Activated CD4-positive, alpha-beta T cell treated with anti-CD3 and anti-CD28 coated beads for 4 hours (primary cell): ENCODE data around the gene GRAMD4.

Experiments
- DNase-seq, 2 donors: peaks; one replicate each; pipeline ENCODE4 v3.0.0-alpha.2; 2020

The GRAMD4 gene

DNA sequence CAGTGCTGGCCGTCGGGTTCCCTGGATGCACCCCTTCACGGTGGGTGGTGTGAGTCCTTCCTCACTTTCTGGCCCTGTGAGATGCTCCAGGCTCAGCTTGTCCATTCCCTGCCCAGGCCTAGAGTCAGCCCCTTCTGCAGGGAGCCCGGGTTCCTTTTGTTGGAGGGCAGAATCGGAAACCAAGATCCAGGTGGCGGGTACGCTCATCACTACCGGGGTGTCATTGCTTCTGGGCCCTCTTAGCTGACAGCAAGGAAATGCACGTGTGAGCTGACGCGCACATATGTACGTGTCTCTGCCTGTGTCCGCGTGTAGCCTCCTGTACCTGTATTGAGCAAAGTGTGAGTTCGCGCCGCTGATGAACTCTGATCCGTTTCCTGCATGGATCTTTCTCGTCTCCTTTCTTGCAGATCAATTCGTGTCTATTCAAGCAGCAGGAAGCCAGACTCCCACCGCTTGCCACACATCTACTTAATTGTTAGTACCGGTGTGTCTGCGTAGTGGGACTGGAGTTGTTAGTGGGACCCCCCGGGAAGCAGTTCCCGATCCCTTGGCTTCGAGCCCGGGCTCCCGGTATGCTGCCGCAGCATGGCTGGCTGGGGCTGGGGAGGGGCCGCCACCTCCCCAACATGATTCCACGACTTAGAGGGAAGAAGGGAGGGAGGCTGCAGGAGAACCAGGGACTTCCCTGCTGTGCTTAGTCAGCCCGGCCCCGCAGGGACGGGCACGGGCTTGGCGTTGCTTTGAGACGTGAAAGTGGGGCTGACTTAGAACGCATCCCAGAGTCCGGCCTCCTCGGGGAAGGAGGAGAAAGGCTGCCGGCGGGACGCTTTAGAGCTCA is 35.9 kb upstream of the GRAMD4 start:
- DNase-seq = no peak

DNA sequence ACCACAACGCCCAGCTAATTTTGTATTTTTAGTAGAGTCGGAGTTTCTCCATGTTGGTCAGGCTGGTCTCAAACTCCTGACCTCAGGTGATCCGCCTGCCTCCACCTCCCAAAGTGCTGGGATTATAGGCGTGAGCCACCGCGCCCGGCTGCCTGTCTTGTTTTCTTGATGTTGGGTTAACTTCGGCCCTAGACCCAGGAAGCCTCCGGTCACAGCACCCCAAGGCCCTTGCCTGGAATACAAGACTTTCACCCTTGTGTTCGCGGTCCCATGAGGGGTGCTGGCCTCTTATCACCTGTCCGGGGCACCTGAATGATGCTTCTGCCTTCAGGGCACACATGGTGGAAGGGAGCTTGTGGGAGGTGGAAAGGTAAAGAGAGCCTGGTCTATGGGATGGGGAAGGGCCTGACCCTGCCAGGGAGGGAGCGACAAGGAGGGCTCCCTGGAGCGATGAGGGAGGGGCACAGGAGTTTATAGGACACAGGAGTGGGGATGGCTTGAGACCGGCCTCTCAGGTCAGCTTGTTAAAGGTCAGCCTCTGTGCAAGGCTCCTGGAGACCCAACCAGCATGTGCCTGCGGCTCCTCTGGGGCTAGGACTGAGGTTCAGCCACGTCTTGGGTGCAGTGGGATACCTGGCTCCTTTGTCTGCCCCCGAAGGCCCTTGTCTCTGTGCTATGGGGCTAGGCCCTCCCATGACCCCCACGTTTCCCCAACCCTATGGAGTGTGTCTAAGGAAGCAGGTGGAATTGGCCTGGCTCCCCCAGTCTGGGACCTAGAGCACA is 34.7 kb upstream of the GRAMD4 start:
- DNase-seq = no peak

DNA sequence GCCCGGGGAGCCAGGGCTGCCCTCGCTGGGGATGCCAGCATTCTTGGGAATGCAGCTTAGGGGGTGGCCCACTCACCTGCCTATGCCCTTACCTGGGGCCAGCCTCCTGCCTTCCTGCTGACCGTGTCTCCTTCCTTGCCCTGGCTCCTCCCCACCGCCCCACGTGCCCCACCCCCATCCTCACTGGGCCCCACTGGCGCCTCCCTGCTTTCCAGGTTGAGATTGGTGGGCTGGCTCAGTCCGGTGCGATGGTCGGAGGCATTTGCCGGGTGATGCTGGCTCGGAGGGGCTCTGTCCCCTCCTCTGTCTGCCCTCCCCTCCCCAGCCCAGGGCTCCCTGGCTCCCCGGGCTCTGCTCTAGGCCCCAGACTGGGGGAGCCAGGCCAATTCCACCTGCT is 34.1 kb upstream of the GRAMD4 start:
- no peak for DNase-seq

DNA sequence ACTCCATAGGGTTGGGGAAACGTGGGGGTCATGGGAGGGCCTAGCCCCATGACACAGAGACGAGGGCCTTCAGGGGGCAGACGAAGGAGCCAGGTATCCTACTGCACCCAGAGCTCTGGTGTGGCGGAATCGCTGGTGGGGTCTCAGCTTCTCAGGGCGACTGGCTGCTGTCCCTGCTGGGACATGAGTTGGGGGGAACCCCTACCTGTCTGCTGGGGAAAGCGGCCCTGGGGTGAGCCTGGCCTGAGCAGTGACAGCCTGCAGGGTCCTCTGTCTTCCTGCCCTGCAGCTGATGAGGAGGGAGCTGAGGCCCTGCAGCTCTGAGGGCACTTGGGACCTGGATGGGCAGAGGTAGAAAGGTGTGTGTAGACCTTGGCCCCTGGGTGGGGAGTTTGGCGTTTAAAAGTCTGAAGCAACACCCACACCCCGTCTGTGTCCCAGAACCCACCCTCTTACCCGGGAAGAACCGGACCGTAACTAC is 33.6 kb upstream of the GRAMD4 start:
- DNase-seq = no peak

DNA sequence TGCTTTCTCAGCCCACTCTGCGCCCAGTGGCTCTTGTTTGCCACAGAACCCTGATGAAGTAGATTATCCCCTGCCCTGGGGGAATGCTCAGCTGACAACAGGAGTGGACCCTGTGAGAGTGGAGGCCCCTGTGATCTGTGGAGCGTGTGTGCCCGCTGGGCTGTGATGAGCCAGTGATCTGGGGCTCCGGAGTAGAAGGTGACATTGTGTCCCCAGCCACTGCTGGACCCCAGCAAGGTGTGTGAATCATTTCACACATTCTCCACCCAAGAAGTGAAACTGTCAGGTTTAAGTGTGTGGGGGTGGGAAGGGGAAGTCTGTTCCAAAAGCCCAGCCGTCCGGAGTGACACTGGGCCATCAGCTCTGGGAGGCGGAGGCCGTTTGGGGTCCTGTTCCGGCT is 33.1 kb upstream of the GRAMD4 start:
- DNase-seq = no peak

DNA sequence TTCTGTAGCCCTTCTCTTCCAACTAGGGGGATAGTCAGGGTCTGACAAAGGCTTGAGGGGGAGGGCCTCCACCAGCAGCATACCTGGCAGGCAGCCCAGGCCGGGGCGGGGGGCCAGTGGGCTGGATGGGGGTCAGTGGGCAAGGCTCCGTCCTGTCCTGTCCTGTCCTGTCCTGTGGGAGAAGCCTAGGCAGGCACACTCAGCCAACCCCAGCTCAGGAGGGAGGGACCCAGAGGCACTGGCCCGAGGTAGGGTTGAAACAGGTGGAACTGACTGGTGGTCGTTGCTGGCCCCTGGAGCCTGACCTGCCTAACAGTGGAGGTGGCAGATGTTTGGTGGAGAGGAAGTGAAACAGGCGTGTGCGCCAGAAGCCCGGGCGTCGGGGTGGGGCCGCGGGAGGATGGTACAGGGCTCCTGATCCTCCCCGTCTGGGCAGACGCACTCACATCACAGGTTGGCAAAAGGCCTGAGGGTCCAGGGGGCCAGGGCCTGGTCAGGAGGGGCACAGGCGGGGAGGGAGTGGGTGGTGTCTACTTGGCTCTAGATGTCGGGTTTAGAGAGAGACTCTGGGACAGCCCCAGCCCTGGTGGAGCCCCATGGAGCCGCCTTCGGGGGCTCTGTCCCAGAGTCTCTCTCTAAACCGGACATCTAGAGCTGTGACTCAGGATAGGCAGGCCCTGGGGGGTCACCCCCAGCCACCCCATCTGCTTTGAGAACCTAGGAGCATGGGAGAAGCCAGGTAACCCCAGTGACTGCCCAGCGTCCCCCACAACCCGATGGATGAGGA is 32.5 kb upstream of the GRAMD4 start:
- no peak for DNase-seq

DNA sequence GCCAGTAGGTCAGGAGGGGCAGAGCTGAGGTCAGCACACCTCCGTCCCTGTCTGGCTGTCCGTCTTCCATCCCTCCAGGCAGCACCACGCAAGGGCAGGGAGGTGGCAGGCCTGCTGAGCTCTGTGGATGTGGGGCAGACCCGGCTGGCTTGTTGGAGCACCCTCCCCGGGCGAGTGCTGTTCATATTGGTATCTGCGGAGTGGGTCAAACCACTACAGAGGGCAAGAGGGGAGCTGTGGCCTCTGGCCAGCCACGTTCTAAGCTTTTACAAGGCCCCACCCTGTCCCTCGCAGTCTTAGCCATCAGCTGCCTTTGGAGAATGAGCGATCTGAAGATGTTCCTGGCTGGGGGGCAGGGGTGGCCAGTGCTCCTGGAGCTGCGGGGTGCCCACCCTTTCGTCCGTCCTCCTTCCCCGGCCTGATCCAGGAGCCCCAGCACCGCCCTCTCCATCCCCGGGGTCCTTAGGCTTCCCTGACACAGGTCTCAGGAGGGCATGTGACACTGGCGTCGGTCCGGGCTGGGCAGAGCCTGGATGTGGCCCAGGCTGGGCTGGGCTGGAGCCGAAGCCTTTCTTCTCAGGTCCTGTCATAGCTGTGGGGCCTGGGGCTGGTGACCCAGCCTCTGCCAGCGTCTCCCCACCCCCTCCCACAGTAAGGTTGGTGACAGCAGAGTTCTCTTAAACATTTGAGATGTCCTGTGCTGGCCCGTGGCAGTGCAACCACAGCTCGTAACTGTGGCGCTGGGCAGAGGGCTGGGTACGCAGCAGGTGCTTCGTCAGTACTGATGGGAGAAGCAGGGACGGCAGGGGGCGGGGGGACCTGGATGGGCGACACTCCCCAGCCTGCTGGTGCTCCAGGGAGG is 31.7 kb upstream of the GRAMD4 start:
- no peak for DNase-seq

DNA sequence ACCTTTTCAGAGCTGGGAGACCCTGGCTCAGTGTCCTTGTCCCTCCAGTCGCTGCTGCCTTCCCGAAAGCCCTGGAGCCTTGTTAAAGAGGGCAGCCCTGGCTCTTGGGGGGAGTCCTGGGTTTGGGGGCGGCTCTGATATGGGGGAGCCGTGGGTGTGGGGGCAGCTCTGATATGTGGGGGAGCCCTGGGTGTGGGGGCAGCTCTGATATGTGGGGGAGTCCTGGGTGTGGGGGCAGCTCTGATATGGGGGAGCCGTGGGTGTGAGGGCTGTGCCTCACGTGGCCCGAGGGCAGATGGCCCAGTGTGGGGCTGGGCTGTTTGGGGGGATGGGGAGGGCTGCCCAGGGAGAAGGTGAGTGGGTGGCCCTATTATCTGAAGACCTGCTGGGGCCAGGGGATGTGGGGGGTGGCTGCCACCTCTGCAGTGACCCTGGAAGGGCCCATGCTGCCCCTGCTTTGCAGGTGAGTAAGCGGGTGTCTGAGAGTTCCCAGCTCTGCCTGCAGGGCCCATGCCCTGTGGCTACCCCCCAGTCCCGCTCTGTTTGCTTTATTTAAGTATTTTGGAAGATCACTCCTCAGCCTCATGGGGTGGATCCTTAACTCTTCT is 30.9 kb upstream of the GRAMD4 start:
- no peak for DNase-seq

DNA sequence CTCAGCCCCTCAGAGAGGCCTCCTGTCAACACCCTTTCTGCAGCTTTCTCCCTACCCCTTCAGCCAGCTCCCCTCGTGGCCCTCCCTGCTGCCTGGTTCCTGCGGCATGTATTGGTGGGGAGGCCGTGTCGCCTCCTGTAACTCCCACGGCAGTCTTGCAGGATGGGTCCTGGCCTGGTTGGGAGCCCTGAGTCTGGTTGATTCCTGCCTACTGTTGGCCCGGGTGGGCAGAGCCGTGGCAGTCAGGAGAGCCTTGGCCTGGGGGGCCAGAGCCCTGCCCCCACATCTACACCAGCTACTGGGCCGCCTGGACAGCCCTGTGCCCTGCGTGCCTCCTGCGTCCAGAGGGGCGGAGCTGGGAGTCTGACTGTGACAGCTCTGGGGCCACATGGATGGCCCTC is 30.3 kb upstream of the GRAMD4 start:
- DNase-seq = no peak

DNA sequence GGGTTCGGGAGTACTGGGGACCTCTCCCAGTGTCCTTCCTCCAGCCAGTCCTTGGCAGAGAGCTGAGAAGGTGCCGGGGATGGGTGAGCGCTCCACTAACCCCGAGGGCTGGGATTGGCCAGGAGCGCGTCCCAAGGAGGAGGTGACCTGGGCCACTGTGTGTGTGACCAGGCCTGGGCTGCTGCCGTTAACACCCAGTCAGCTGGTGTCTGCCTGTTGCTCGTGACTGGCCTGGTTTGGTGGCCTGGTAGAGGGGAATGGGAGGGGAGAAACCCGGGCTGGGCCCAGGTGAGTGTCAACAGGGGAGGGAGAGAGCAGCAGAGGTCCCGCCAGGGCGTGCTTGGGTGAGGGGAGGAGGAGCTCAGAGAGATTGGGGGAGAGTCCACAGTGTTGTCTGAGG is 29.9 kb upstream of the GRAMD4 start:
- no peak for DNase-seq

DNA sequence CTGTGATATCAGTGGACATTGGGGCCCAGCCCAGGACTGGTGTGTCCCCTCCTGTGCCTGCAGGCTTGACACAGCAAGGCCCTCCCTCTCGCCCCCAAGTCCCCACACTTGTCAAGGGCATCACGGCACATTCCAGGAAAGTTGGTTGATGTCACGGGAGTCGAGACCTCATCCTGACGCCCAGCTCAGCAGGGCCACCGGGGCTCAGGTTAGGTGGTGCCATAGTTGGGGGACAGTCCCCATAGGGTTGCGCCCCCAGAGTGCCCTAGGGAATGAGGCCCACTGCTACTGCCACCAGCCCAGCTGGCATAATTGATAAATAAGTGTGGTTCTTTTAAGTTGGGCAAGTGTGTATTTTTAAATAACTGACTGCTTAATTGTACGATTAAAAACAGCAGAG is 28.3 kb upstream of the GRAMD4 start:
- DNase-seq = no peak

DNA sequence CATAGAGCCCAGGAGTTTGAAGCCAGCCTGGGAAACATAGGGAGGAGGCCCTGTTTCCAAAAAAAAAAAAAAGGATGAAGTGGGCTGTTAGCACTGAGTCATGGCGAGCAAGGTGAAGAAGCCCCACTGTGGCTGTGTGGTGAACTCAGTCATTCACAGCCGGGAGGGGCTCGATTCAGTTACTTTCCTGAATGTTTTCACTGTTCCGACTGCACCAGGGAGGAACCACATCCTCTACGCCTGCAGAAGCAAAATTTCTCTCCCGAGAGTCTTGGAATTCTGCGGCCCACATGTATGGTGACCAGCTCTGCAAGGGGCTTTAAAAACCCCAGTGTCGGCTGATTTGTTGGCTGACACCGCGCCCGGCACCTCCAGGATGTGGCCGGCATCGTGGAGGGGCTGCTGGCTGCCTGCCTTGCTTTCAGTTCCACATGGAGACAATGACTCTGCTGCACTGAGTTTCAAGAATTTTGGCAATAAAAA is 27.8 kb upstream of the GRAMD4 start:
- DNase-seq = peak; percentile 24 to 25

DNA sequence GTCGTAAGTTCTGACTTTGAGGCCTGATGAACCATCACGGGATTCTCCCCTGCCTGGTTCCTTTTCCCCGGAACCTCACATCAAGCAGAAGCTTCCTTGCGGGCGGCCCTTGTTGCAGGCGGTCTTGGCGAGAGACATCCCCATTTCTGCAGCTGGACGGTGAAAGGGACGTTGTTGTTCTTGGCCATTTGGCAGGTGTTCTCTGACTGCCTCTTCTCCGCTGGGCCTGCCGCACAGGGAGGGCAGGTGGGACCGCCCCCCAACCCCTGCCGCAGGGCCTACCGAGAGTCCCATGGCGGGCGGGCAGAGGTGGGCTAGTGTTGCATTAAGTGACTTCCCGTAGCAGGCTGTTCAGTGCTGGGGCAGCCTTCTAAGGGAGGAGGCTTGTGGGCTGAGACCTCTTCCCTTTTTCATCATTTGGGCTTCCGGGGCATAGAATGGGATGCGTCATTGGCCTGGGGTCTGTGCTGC is 26.9 kb upstream of the GRAMD4 start:
- DNase-seq = no peak

DNA sequence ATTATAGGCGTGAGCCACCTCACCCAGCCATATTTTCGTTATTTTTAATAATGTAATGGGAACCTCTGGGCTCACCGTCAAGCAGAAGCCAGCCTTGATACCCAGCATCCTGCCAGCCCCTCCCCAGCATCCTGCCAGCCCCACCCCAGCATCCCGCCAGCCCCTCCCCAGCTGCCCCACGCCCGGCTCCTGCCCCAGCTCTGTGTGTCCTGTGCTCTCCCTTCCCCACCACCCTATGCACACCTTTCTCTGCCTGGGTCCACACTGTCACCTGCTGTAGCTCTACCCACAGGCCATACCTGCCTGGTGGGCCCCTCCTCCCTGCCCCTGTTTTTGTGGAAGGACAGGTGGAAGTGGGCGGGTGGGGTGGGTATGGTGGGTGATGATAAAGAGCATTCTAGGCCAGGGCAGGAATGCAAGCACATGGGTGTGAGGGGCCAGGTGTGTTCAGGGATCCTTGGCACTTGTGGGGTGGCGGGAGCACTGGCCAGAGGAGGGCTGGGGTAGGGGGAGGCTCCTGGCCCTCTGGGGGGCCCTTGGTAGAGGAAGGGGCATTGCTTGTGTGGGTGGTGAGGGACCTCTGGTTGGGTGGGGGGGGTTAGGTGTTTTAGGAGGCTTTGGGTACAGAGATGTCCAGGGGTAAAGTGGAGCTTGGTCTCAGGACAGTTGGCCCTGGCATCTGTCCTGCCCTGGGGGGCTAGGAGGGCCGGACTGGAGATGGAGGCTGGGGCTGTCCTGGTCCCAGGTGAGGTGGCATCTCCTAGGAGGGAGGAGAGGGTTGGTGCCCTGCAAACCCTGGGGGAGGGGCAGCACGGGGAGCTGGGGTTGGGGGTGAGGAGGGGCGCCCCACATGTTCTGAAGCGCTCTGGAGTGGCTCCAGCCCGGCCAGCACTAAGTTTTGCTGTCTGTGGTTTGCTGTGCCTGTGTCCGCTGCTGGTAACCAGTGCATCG is 25.9 kb upstream of the GRAMD4 start:
- DNase-seq = no peak

DNA sequence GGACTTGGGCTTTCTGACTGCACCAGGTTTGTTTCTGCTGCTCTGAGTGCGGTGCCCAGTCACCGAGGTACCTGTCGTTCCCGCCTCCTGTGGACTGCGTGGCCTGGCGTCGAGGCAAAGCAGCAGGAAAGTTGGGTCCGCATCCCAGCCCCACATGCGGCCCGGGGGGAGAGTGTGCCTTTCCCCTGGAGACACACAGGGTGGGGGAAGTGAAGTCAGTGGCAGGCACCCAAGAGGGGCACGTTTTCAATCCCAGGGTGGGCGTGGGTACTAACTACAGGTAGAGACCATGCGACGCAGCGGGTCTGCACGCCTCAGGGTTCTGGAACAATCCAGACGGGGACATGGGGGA is 25.3 kb upstream of the GRAMD4 start:
- no peak for DNase-seq

DNA sequence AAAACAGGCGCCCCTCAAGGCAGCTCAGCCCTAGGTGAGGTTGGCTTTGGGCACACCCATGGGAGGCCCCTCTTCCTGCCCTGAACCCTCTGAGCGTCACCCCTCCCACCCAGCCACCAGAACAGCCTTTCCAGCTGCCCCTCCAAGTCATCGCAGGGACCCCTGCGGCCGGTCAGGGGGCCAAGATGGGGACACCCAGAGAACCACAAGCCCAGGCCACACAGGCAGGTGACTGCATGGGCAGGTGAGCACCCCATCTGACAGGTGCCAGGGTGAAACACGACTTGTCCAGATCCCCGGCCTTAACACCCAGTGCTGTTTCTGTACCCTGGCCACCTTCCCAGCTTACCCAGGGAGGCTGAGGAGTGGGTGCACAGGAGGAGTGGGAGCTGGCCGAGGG is 24.6 kb upstream of the GRAMD4 start:
- DNase-seq = no peak

DNA sequence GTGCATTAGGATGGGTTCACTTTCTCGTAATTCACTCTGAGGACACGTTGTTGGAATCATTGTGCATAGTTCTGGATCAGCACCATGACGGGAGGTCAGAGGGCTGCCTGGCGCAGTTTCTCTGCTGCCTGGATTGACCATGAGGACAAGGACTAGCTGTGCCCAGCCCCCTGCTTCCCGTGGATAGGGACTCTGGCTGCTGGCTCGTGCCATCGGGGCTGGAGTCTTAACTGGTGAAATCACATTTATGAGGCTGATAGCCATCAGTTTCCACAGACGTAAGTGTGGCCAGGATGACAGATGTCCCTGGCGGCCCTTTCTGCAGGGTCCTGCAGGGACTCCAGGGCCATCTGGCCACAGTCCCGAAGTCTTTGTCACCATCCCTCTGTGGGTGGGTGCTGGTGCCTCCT is 24.1 kb upstream of the GRAMD4 start:
- DNase-seq = no peak

DNA sequence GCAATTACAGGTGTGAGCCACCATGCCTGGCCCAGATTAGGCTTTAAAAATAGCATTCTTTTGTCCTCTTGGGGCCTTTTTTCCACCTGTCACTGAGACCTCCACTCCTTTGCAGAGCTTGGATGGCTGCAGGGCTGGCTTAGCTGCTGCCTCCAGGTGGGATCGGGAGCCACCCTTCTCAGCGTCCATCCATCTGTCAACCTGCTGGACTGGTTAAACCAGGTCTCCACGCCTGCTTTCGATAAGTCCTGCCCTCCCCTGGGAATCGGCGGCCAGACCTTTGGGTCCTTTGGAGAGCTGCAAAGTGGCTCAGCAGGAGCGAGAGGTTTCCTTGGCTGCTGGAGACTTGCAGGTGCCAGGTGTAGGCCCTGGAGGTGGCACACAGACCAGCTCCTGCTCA is 23.4 kb upstream of the GRAMD4 start:
- DNase-seq = no peak

DNA sequence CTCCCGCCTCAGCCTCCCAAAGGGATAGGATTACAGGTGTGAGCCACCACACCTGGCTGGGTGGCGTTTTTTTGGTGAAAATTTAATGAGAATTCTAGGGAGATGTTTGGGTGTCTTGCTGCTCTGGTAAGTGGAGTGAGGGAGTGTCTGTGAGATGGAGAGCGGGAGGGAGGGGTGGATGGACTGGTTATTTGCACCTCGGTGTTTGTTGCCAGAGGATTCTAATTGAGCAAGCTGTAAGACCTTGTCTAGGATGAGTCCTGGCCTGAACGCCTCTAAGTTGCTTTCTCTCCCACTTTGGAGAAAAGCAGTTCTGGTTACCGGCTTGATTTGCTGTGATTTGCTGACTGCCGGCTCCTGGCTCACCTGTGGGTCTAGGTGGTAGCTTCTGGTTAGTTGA is 22.0 kb upstream of the GRAMD4 start:
- DNase-seq = no peak

DNA sequence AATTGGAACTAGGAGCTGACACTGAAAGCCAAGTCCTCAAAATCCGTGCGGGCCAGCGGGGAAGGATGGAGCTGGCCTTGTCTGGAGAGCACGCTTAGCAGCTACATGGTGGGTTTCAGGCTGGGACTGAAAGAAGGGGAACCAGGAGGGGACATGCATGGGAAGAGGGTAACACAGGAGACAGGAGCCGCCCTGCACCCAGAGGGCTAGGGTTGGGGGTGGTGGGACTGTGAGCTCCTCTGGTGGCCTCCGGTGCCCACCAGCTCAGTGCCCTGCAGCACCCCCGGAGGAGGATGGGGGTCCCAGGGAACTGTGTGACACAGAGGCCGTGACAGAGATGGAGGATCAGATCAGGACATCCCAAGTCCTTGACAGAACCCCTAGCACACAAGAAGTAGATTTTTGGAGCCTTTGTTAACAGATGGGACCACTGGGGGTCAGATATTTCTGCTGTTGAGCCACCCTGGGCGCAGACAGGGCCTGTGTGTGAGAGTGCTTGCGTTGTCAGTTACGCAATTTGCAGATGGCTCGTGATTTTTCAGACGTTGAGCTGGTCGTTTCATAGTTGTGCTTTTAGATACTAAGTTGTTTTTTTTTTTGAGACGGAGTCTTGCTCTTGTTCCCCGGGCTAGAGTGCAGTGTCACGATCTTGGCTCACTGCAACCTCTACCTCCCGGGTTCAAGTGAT is 21.3 kb upstream of the GRAMD4 start:
- DNase-seq = no peak
